Uterus (tissue), 2 donors: ENCODE results near the gene BRI3.

Source experiments
- POLR2A ChIP-seq, 2 donors: fragments of 450-650 bp; IDR thresholded peaks; one replicate each; pipeline ENCODE4 v1.6.1; 2016; ENCODE audit warnings: antibody characterized with exemption in 2 of 2, mild to moderate bottlenecking in 1 of 2, moderate library complexity in 1 of 2
- TF ChIP-seq, protein P1 (sequence below), 4 experiments: fragments of 200-600 bp in 2 of 4; fragments of 450-650 bp in 2 of 4; sonication (generic) in 2 of 4; IDR thresholded peaks; one replicate each; pipeline ENCODE4 v1.5.1; 2016 to 2019; ENCODE audit warnings: antibody characterized with exemption in 4 of 4, mild to moderate bottlenecking in 2 of 4, moderate library complexity in 1 of 4

DNA sequence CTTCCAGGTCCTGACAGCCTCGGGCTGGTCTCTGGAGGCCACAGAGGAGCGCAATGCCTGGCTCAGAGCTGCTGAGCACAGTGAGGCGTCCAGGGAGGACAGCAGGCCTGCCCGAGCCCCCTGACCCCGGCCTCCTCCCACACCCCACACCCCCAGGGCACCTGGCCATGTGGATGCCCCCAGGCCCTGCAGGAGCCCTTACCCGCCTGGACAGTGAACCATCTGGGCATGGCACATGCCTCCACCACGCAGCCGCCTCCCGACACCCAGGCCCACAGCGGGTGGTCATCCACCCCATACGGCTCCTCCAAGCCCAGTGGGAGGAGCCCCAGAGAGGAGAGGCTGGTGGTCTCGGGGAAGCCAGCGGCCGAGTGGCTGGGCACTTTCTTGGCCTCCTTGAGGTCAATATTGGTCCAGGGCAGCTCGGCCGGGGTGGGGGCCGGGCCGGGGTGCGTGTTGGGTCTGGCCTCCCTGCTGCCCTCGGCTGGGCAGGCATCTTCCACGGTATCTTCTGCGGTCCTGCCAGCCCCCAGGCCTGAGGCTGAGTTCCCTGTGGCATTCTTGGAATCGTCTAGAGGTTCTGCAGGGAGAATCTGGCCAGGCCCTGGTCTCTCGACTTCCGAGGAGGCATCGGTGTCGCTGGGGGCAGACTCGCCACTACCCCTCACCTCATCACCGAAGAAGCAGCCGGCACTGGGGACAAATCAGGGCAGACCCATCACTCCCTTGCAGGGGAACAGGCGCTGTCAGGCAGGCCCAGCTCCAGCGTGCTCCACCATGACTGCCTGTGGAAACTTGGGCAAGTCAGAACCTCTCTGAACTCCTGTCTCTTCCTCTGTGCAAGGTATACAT is 48.0 kb upstream of the BRI3 start:
- TF ChIP-seq POLR2A (IDR thresholded peaks at IDR 0.05), result no peak
- TF ChIP-seq, protein P1, sequence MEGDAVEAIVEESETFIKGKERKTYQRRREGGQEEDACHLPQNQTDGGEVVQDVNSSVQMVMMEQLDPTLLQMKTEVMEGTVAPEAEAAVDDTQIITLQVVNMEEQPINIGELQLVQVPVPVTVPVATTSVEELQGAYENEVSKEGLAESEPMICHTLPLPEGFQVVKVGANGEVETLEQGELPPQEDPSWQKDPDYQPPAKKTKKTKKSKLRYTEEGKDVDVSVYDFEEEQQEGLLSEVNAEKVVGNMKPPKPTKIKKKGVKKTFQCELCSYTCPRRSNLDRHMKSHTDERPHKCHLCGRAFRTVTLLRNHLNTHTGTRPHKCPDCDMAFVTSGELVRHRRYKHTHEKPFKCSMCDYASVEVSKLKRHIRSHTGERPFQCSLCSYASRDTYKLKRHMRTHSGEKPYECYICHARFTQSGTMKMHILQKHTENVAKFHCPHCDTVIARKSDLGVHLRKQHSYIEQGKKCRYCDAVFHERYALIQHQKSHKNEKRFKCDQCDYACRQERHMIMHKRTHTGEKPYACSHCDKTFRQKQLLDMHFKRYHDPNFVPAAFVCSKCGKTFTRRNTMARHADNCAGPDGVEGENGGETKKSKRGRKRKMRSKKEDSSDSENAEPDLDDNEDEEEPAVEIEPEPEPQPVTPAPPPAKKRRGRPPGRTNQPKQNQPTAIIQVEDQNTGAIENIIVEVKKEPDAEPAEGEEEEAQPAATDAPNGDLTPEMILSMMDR (IDR thresholded peaks at IDR 0.05), result no peak
